H9 (cell line): ENCODE results near the gene KANSL1. TPM values are rescaled to one million over a fixed set of nuclear protein-coding genes. Genes with fewer than 3 reads are reported as not detected.

Source experiments
- DNase-seq: peaks from one replicate; pipeline ENCODE4 v3.0.0-alpha.2; 2017
- H2AFZ ChIP-seq: one replicate; pipeline ENCODE4 v1.6.1; 2013; ENCODE audit warnings: mild to moderate bottlenecking, low read length, control low read depth, moderate library complexity
- H2AK5ac ChIP-seq: 2 replicates; pipeline ENCODE4 v1.6.1; 2013; ENCODE audit warnings: low read length, control low read depth, mixed read lengths; ENCODE audit not compliant: insufficient read length
- H2BK120ac ChIP-seq: one replicate; pipeline ENCODE4 v1.6.1; 2013; ENCODE audit warnings: low read depth, mild to moderate bottlenecking, low read length, control low read depth, inconsistent platforms; ENCODE audit not compliant: poor library complexity, severe bottlenecking
- H2BK12ac ChIP-seq: 2 replicates; pipeline ENCODE4 v1.6.1; 2013; ENCODE audit warnings: low read length, control low read depth, mixed read lengths, low read depth; ENCODE audit not compliant: insufficient read length
- H2BK15ac ChIP-seq: 2 replicates; pipeline ENCODE4 v1.6.1; 2013; ENCODE audit warnings: low read depth, low read length, control low read depth
- H2BK20ac ChIP-seq: one replicate; pipeline ENCODE4 v1.6.1; 2013; ENCODE audit warnings: low read depth, mild to moderate bottlenecking, low read length, control low read depth, inconsistent platforms; ENCODE audit not compliant: poor library complexity, severe bottlenecking
- H2BK5ac ChIP-seq: 2 replicates; pipeline ENCODE4 v1.6.1; 2013; ENCODE audit warnings: low read length, control low read depth, mixed read lengths; ENCODE audit not compliant: insufficient read length
- H3K14ac ChIP-seq: 2 replicates; pipeline ENCODE4 v1.6.1; 2013; ENCODE audit warnings: low read length, control low read depth; ENCODE audit not compliant: insufficient read depth
- H3K18ac ChIP-seq: 2 replicates; pipeline ENCODE4 v1.6.1; 2013; ENCODE audit warnings: low read depth, mild to moderate bottlenecking, mixed read lengths, low read length, control low read depth; ENCODE audit not compliant: insufficient read length
- H3K23ac ChIP-seq: 2 replicates; pipeline ENCODE4 v1.6.1; 2013; ENCODE audit warnings: low read length, control low read depth, mixed read lengths, low read depth; ENCODE audit not compliant: insufficient read length
- H3K23me2 ChIP-seq: 2 replicates; pipeline ENCODE4 v1.6.1; 2013; ENCODE audit warnings: low read depth, mild to moderate bottlenecking, mixed read lengths, low read length, control low read depth; ENCODE audit not compliant: insufficient read length, poor library complexity, severe bottlenecking
- H3K27ac ChIP-seq: 2 replicates; pipeline ENCODE4 v1.5.1; 2013; ENCODE audit warnings: low read length, control low read depth, mixed read lengths, low read depth; ENCODE audit not compliant: insufficient read length
- H3K27me3 ChIP-seq: 2 replicates; pipeline ENCODE4 v1.6.1; 2013; ENCODE audit warnings: low read length, control low read depth, inconsistent platforms; ENCODE audit not compliant: insufficient read depth
- H3K4ac ChIP-seq: 2 replicates; pipeline ENCODE4 v1.6.1; 2013; ENCODE audit warnings: low read depth, mild to moderate bottlenecking, control low read depth, inconsistent platforms, low read length, moderate library complexity
- H3K4me1 ChIP-seq: 2 replicates; pipeline ENCODE4 v1.6.1; 2013; ENCODE audit warnings: low read length, control low read depth, inconsistent platforms; ENCODE audit not compliant: insufficient read depth
- H3K4me2 ChIP-seq: 2 replicates; pipeline ENCODE4 v1.6.1; 2013; ENCODE audit warnings: low read length, control low read depth, mixed read lengths; ENCODE audit not compliant: insufficient read length, insufficient read depth
- H3K56ac ChIP-seq: 2 replicates; pipeline ENCODE4 v1.6.1; 2013; ENCODE audit warnings: low read depth, mild to moderate bottlenecking, mixed read lengths, low read length, control low read depth; ENCODE audit not compliant: insufficient read length
- H3K79me1 ChIP-seq: 2 replicates; pipeline ENCODE4 v1.6.1; 2013; ENCODE audit warnings: low read depth, mild to moderate bottlenecking, moderate library complexity, low read length, control low read depth, inconsistent platforms; ENCODE audit not compliant: insufficient read depth, poor library complexity, severe bottlenecking
- H3K79me2 ChIP-seq: 2 replicates; pipeline ENCODE4 v1.6.1; 2013; ENCODE audit warnings: low read length, control low read depth, inconsistent platforms; ENCODE audit not compliant: insufficient read depth
- H3K9ac ChIP-seq: 2 replicates; pipeline ENCODE4 v1.6.1; 2013; ENCODE audit warnings: low read length, control low read depth, mixed read lengths; ENCODE audit not compliant: insufficient read length; ENCODE audit errors: extremely low read depth
- H3K9me3 ChIP-seq: one replicate; pipeline ENCODE4 v1.6.1; 2013; ENCODE audit warnings: low read depth, low read length, inconsistent platforms; ENCODE audit not compliant: control insufficient read depth
- H3T11ph ChIP-seq: one replicate; pipeline ENCODE4 v1.6.1; 2013; ENCODE audit warnings: mild to moderate bottlenecking, low read length, control low read depth, inconsistent platforms
- H4K20me1 ChIP-seq: one replicate; pipeline ENCODE4 v1.6.1; 2013; ENCODE audit not compliant: control insufficient read depth, insufficient read length, insufficient read depth
- H4K5ac ChIP-seq: 2 replicates; pipeline ENCODE4 v1.6.1; 2013; ENCODE audit warnings: low read depth, mild to moderate bottlenecking, mixed read lengths, low read length, control low read depth; ENCODE audit not compliant: insufficient read length
- H4K8ac ChIP-seq: replicated peaks from 2 replicates; pipeline ENCODE4 v1.6.1; 2013; ENCODE audit warnings: low read length, control low read depth, mixed read lengths, low read depth; ENCODE audit not compliant: insufficient read length
- H4K91ac ChIP-seq: 2 replicates; pipeline ENCODE4 v1.6.1; 2013; ENCODE audit warnings: low read depth, mild to moderate bottlenecking, moderate library complexity, mixed read lengths, low read length, control low read depth; ENCODE audit not compliant: insufficient read length
- H3K27ac Mint-ChIP-seq, 3 experiments: 2 replicates in 2 of 3; 3 replicates in 1 of 3; pipeline ENCODE4 v1.8.0; 2020 to 2021; ENCODE audit warnings: mixed read lengths in 3 of 3, mild to moderate bottlenecking in 1 of 3, moderate library complexity in 1 of 3
- H3K27me3 Mint-ChIP-seq: 2 replicates; pipeline ENCODE4 v1.8.0; 2021; ENCODE audit warnings: low read depth, mild to moderate bottlenecking, moderate library complexity, mixed read lengths
- H3K36me3 Mint-ChIP-seq, 3 experiments: 2 replicates in 2 of 3; 3 replicates in 1 of 3; pipeline ENCODE4 v1.8.0; 2020 to 2021; ENCODE audit warnings: low read depth in 3 of 3, mixed read lengths in 3 of 3; ENCODE audit not compliant: insufficient read depth in 1 of 3
- H3K4me1 Mint-ChIP-seq, 2 experiments: 2 replicates each; pipeline ENCODE4 v1.8.0; 2020; ENCODE audit warnings: mixed read lengths in 2 of 2
- H3K4me3 Mint-ChIP-seq, 2 experiments: 2 replicates in 1 of 2; 3 replicates in 1 of 2; pipeline ENCODE4 v1.8.0; 2020 to 2021; ENCODE audit warnings: mild to moderate bottlenecking in 2 of 2, mixed read lengths in 2 of 2, moderate library complexity in 1 of 2
- H3K9me3 Mint-ChIP-seq, 2 experiments: 2 replicates in 1 of 2; 3 replicates in 1 of 2; pipeline ENCODE4 v1.8.0; 2020; ENCODE audit warnings: mild to moderate bottlenecking in 2 of 2, mixed read lengths in 2 of 2, moderate library complexity in 1 of 2
- CTCF ChIP-seq: fragments of 200-600 bp; sonication (generic); conservative IDR thresholded peaks from 3 replicates; pipeline ENCODE4 v1.8.0; 2021; ENCODE audit warnings: antibody characterized with exemption, mild to moderate bottlenecking
- WGBS: extraction: QIAGEN DNeasy Blood & Tissue Kit; methylation state at CpG from one replicate; pipeline ENCODE4 v1.1.7; 2013; ENCODE audit warnings: missing lambda C conversion rate, low lambda C conversion rate, mixed read lengths; ENCODE audit not compliant: insufficient read length; ENCODE audit errors: extremely low coverage; 5-methylcytosine and 5-hydroxymethylcytosine counted together
- total RNA-seq: library from RNA; stranded (reverse); gene quantifications from 2 replicates; pipeline ENCODE4 v1.2.1, GENCODE V29; 2021

The KANSL1 gene
- total RNA-seq, 1 experiment from 2014 or later: 114 TPM

- Mint-ChIP-seq H3K27ac (no peak overlapping the region), H3K36me3 (no peaks in the 10 kb centered on the region; a peak in 1 of 7 replicates), H3K27me3 (no peaks in the 10 kb centered on the region; the same call in 1 of the 2 replicates), H3K9me3 (peaks cover 0 to 7% of the 10 kb centered on the region in 2 experiments; a peak in 2 of 5 replicates), H3K4me1 (peaks cover 0 to 5% of the 10 kb centered on the region in 2 experiments; a peak in 1 of 4 replicates), H3K4me3 (no peak overlapping the region; a peak in 1 of 5 replicates)
- no peak overlapping the region for H2BK5ac ChIP-seq
- no peak for DNase-seq
- no peak overlapping the region for H4K8ac ChIP-seq
- no peaks in the 10 kb centered on the region for H3K27me3 ChIP-seq
- H4K91ac ChIP-seq: no peak overlapping the region
- no peak overlapping the region for H4K5ac ChIP-seq
- no peak overlapping the region for H3K14ac ChIP-seq
- no peak overlapping the region for H2AK5ac ChIP-seq
- no peaks in the 10 kb centered on the region for H4K20me1 ChIP-seq
- no peaks in the 10 kb centered on the region for H3K23me2 ChIP-seq
- WGBS: no CpG with 5 or more reads among the region's 13 CpGs
- H3K4ac ChIP-seq: no peak overlapping the region
- H3T11ph ChIP-seq: no peak overlapping the region
- no peaks in the 10 kb centered on the region for H3K79me2 ChIP-seq
- H3K4me2 ChIP-seq: no peak overlapping the region
- H2BK20ac ChIP-seq: no peak overlapping the region
- H3K4me1 ChIP-seq: no peaks in the 10 kb centered on the region
- H3K23ac ChIP-seq: no peak overlapping the region
- no peak overlapping the region for H2BK15ac ChIP-seq
- H3K18ac ChIP-seq: no peak overlapping the region
- no peak overlapping the region for H2AFZ ChIP-seq
- H3K9ac ChIP-seq: no peak overlapping the region
- H3K56ac ChIP-seq: no peak overlapping the region
- H3K9me3 ChIP-seq: no peaks in the 10 kb centered on the region
- H3K27ac ChIP-seq: no peak overlapping the region
- no peak overlapping the region for H2BK12ac ChIP-seq
- no peak overlapping the region for H2BK120ac ChIP-seq
- TF ChIP-seq CTCF: no peak
- H3K79me1 ChIP-seq: no peaks in the 10 kb centered on the region
Observed at GRCh38 chr17:46001390-46002310, 191.6 kb downstream of the KANSL1 start.
